HepG2 (cell line): ENCODE measurements around the gene PIP4K2B. TPM values are rescaled to one million over a fixed set of nuclear protein-coding genes. Genes with fewer than 3 reads are reported as not detected.

Experiments used
- ARID5B ChIP-seq: IDR thresholded peaks from 2 replicates; pipeline ENCODE4 v1.4.0; 2020; ENCODE audit warnings: mild to moderate bottlenecking, missing genetic modification reagents
- BCL3 ChIP-seq: sonication (generic); formaldehyde crosslinking; IDR thresholded peaks from 2 replicates; pipeline ENCODE4 v1.5.1; 2020; ENCODE audit warnings: mild to moderate bottlenecking, missing genetic modification reagents, moderate library complexity
- CBFB ChIP-seq: sonication (generic); formaldehyde crosslinking; IDR thresholded peaks from 2 replicates; pipeline ENCODE4 v1.4.0; 2020; ENCODE audit warnings: missing genetic modification reagents
- CENPBD1 ChIP-seq: sonication (generic); formaldehyde crosslinking; IDR thresholded peaks from 2 replicates; pipeline ENCODE4 v1.8.0; 2022; ENCODE audit warnings: missing genetic modification reagents, low read depth, mild to moderate bottlenecking, borderline replicate concordance
- DR1 ChIP-seq: sonication (generic); formaldehyde crosslinking; IDR thresholded peaks from 2 replicates; pipeline ENCODE4 v1.8.0; 2021; ENCODE audit warnings: mild to moderate bottlenecking, missing genetic modification reagents, inconsistent platforms
- GABPB1 ChIP-seq: IDR thresholded peaks from 2 replicates; pipeline ENCODE4 v1.6.1; 2016; ENCODE audit warnings: mild to moderate bottlenecking, missing genetic modification reagents, moderate library complexity, missing compliant biosample characterization
- GATAD2A ChIP-seq: IDR thresholded peaks from 2 replicates; pipeline ENCODE4 v1.6.1; 2016
- HNRNPK ChIP-seq: fragments of 200-400 bp; formaldehyde crosslinking; IDR thresholded peaks from 2 replicates; pipeline ENCODE4 v1.6.1; 2018; ENCODE audit warnings: low read length, low read depth, moderate library complexity, mild to moderate bottlenecking; ENCODE audit not compliant: poor library complexity, severe bottlenecking
- KDM2A ChIP-seq: sonication (generic); formaldehyde crosslinking; IDR thresholded peaks from 2 replicates; pipeline ENCODE4 v1.4.0; 2020; ENCODE audit warnings: low read depth, missing genetic modification reagents, borderline replicate concordance
- KLF6 ChIP-seq: IDR thresholded peaks from 2 replicates; pipeline ENCODE4 v1.8.0; 2016; ENCODE audit warnings: missing biosample characterization, missing genetic modification reagents
- MAX ChIP-seq: IDR thresholded peaks from 2 replicates; pipeline ENCODE4 v1.6.1; 2012; ENCODE audit warnings: inconsistent platforms
- PAF1 ChIP-seq: IDR thresholded peaks from 2 replicates; pipeline ENCODE4 v1.6.1; 2016; ENCODE audit warnings: missing genetic modification reagents, missing compliant biosample characterization
- PCBP2 ChIP-seq: fragments of 200-400 bp; formaldehyde crosslinking; optimal IDR thresholded peaks from 2 replicates; pipeline ENCODE3; 2018; ENCODE audit warnings: low read length, low read depth; ENCODE audit not compliant: poor library complexity, severe bottlenecking
- RBFOX2 ChIP-seq: fragments of 200-400 bp; formaldehyde crosslinking; IDR thresholded peaks from 2 replicates; pipeline ENCODE4 v1.6.1; 2017; ENCODE audit warnings: low read depth, mild to moderate bottlenecking, low read length
- SP4 ChIP-seq: sonication (generic); formaldehyde crosslinking; IDR thresholded peaks from 2 replicates; pipeline ENCODE4 v1.8.1; 2023; ENCODE audit warnings: mild to moderate bottlenecking, missing genetic modification reagents
- SRSF4 ChIP-seq: fragments of 200-400 bp; formaldehyde crosslinking; IDR thresholded peaks from one replicate; pipeline ENCODE4 v1.6.1; 2018; ENCODE audit warnings: mild to moderate bottlenecking, low read depth, low read length, moderate library complexity; ENCODE audit not compliant: poor library complexity, severe bottlenecking
- TAF15 ChIP-seq: fragments of 200-400 bp; formaldehyde crosslinking; IDR thresholded peaks from one replicate; pipeline ENCODE4 v1.6.1; 2018; ENCODE audit warnings: mild to moderate bottlenecking, low read depth, low read length; ENCODE audit not compliant: poor library complexity, severe bottlenecking
- TBP ChIP-seq: sonication (generic); formaldehyde crosslinking; IDR thresholded peaks from 2 replicates; pipeline ENCODE4 v1.5.0; 2020; ENCODE audit warnings: missing genetic modification reagents
- ZNF414 ChIP-seq: sonication (generic); formaldehyde crosslinking; IDR thresholded peaks from 2 replicates; pipeline ENCODE4 v1.5.0; 2020; ENCODE audit warnings: missing genetic modification reagents
- ZNF549 ChIP-seq: sonication (generic); formaldehyde crosslinking; IDR thresholded peaks from 2 replicates; pipeline ENCODE4 v1.5.0; 2020; ENCODE audit warnings: missing genetic modification reagents
- ZNF577 ChIP-seq: sonication (generic); formaldehyde crosslinking; IDR thresholded peaks from 2 replicates; pipeline ENCODE4 v1.4.0; 2020; ENCODE audit warnings: mild to moderate bottlenecking, low read depth, missing genetic modification reagents, borderline replicate concordance
- ZNF773 ChIP-seq: sonication (generic); formaldehyde crosslinking; IDR thresholded peaks from 2 replicates; pipeline ENCODE4 v1.4.0; 2020; ENCODE audit warnings: missing genetic modification reagents, borderline replicate concordance
- ZNF883 ChIP-seq: sonication (generic); formaldehyde crosslinking; IDR thresholded peaks from 2 replicates; pipeline ENCODE4 v1.5.1; 2020; ENCODE audit warnings: mild to moderate bottlenecking, missing genetic modification reagents; ENCODE audit errors: not compliant biosample characterization
- ZSCAN30 ChIP-seq: sonication (generic); formaldehyde crosslinking; IDR thresholded peaks from 2 replicates; pipeline ENCODE4 v1.5.0; 2020; ENCODE audit warnings: mild to moderate bottlenecking, missing genetic modification reagents
- polyA plus RNA-seq, 8 experiments: library from polyadenylated mRNA; depleted of rRNA in 3 of 8; stranded (reverse) in 7 of 8; unstranded in 1 of 8; fragments of >200 nt; fragmentation: Illumina TruSeq in 4 of 8; extraction: Trizol in 4 of 8; gene quantifications; 2 replicates each; pipeline versions ENCODE4 v1.2.1 to v1.2.3, GENCODE V29; 2011 to 2016; ENCODE audit warnings: low read depth in 4 of 8, missing spikeins in 1 of 8, mixed read lengths in 1 of 8; ENCODE audit not compliant: insufficient read depth in 1 of 8
- total RNA-seq, 5 experiments: library from RNA; depleted of rRNA; stranded (reverse); fragments of >200 nt; fragmentation: Illumina TruSeq; extraction: Trizol; gene quantifications; 2 replicates each; pipeline ENCODE4 v1.2.3, GENCODE V29; 2016; ENCODE audit warnings: low read depth in 1 of 5

Gene PIP4K2B
- total and polyA plus RNA-seq, 2 of the 13 experiments (the other 11 are each of a cell fraction or from before 2014, with no cell fraction given) = 20.4 to 54.0 TPM

GRCh38 chr17:38748892-38749222 lies 50.5 kb downstream of the PIP4K2B start (continued):
- TF ChIP-seq CENPBD1 (no peak), PAF1 (CRISPR knock-in tag) (no peak), BCL3 (CRISPR knock-in tag) (no peak), KDM2A (CRISPR knock-in tag) (peak; percentile 21; the same call in 1 of the 2 replicates), CBFB (CRISPR knock-in tag) (no peak), GABPB1 (CRISPR knock-in tag) (no peak), ZNF414 (CRISPR knock-in tag) (peak; percentile 18; the same call in 1 of the 2 replicates), ZNF883 (CRISPR knock-in tag) (peak; percentile 0), SRSF4 (no peak), RBFOX2 (peak; percentile 34), MAX (no peak), ZNF773 (CRISPR knock-in tag) (0 out of 2 replicates have a peak, but pooled peaks have one; percentile 69), SP4 (CRISPR knock-in tag) (no peak), TBP (CRISPR knock-in tag) (no peak), GATAD2A (no peak), HNRNPK (peak; percentile 38), ZNF577 (CRISPR knock-in tag) (no peak), TAF15 (peak; percentile 16), ZNF549 (CRISPR knock-in tag) (no peak), DR1 (CRISPR knock-in tag) (no peak), PCBP2 (no peak), ARID5B (CRISPR knock-in tag) (no peak), KLF6 (CRISPR knock-in tag) (0 out of 2 replicates have a peak, but pooled peaks have one; percentile 6), ZSCAN30 (no peak)
